Measurements from ENCODE around the gene ODF4.

Gene ODF4

GRCh38 chr17:8350339-8350738 lies 10.7 kb downstream of the ODF4 start:
- Histone ChIP-seq H3K9me3 (ENCODE audit: insufficient read depth, low read length, severe bottlenecking) (no peaks in the 10 kb centered on the region), H3K79me2 (ENCODE audit: insufficient read depth, low read length) (no peaks in the 10 kb centered on the region), H3K27me3 (ENCODE audit: insufficient read depth, low read length, poor library complexity) (peaks cover 4% of the 10 kb centered on the region), H4K20me1 (ENCODE audit: insufficient read depth, low read length) (no peaks in the 10 kb centered on the region), H3K4me3 (ENCODE audit: low read depth in 1 of 2, low read length in 2 of 2) (no peak overlapping the region), H3K36me3 (ENCODE audit: insufficient read depth, low read length) (no peaks in the 10 kb centered on the region), H2AFZ (ENCODE audit: low read depth, low read length) (no peak overlapping the region), H3K4me2 (ENCODE audit: insufficient read depth, low read length) (no peak overlapping the region), H3K9ac (ENCODE audit: low read depth, low read length) (no peak overlapping the region), H3K27ac (ENCODE audit: low read length) (no peak overlapping the region), H3K4me1 (ENCODE audit: insufficient read depth, low read length) (no peaks in the 10 kb centered on the region)
- ATAC-seq (ENCODE audit: insufficient read depth, low read depth) (no peak), DNase-seq (no peak)
- TF ChIP-seq EZH2 (IDR thresholded peaks at IDR 0.05; ENCODE audit: borderline replicate concordance, low read depth, low read length, severe bottlenecking): no peak
- TF ChIP-seq CTCF (IDR thresholded peaks at IDR 0.05; ENCODE audit: borderline replicate concordance, extremely low read depth, low read length, poor library complexity, severe bottlenecking): no peak

GRCh38 chr17:8353736-8354135 lies 14.1 kb downstream of the ODF4 start:
- Histone ChIP-seq H3K4me2 (ENCODE audit: insufficient read depth, low read length) (no peak overlapping the region), H3K4me1 (ENCODE audit: insufficient read depth, low read length) (no peaks in the 10 kb centered on the region), H3K79me2 (ENCODE audit: insufficient read depth, low read length) (no peaks in the 10 kb centered on the region), H3K27ac (ENCODE audit: low read length) (no peak overlapping the region), H3K27me3 (ENCODE audit: insufficient read depth, low read length, poor library complexity) (no peaks in the 10 kb centered on the region), H3K4me3 (ENCODE audit: low read depth in 1 of 2, low read length in 2 of 2) (no peak overlapping the region), H3K36me3 (ENCODE audit: insufficient read depth, low read length) (no peaks in the 10 kb centered on the region), H2AFZ (ENCODE audit: low read depth, low read length) (no peak overlapping the region), H3K9ac (ENCODE audit: low read depth, low read length) (no peak overlapping the region), H4K20me1 (ENCODE audit: insufficient read depth, low read length) (no peaks in the 10 kb centered on the region), H3K9me3 (ENCODE audit: insufficient read depth, low read length, severe bottlenecking) (no peaks in the 10 kb centered on the region)
- no peak for DNase-seq
- no peak for ATAC-seq (ENCODE audit: insufficient read depth, low read depth)
- no peak for TF ChIP-seq EZH2 (IDR thresholded peaks at IDR 0.05; ENCODE audit: borderline replicate concordance, low read depth, low read length, severe bottlenecking)
- TF ChIP-seq CTCF (IDR thresholded peaks at IDR 0.05; ENCODE audit: borderline replicate concordance, extremely low read depth, low read length, poor library complexity, severe bottlenecking): no peak

GRCh38 chr17:8354236-8354635 lies 14.6 kb downstream of the ODF4 start:
- Histone ChIP-seq H3K27me3 (ENCODE audit: insufficient read depth, low read length, poor library complexity) (no peaks in the 10 kb centered on the region), H3K36me3 (ENCODE audit: insufficient read depth, low read length) (no peaks in the 10 kb centered on the region), H3K4me3 (ENCODE audit: low read depth in 1 of 2, low read length in 2 of 2) (no peak overlapping the region), H2AFZ (ENCODE audit: low read depth, low read length) (no peak overlapping the region), H4K20me1 (ENCODE audit: insufficient read depth, low read length) (no peaks in the 10 kb centered on the region), H3K9me3 (ENCODE audit: insufficient read depth, low read length, severe bottlenecking) (no peaks in the 10 kb centered on the region), H3K4me2 (ENCODE audit: insufficient read depth, low read length) (no peak overlapping the region), H3K4me1 (ENCODE audit: insufficient read depth, low read length) (no peaks in the 10 kb centered on the region), H3K9ac (ENCODE audit: low read depth, low read length) (no peak overlapping the region), H3K27ac (ENCODE audit: low read length) (no peak overlapping the region), H3K79me2 (ENCODE audit: insufficient read depth, low read length) (no peaks in the 10 kb centered on the region)
- ATAC-seq (ENCODE audit: insufficient read depth, low read depth) (no peak), DNase-seq (no peak)
- no peak for TF ChIP-seq CTCF (IDR thresholded peaks at IDR 0.05; ENCODE audit: borderline replicate concordance, extremely low read depth, low read length, poor library complexity, severe bottlenecking)
- no peak for TF ChIP-seq EZH2 (IDR thresholded peaks at IDR 0.05; ENCODE audit: borderline replicate concordance, low read depth, low read length, severe bottlenecking)

- Histone ChIP-seq H3K36me3 (ENCODE audit: insufficient read depth, low read length) (no peaks in the 10 kb centered on the region), H3K27ac (ENCODE audit: low read length) (no peak overlapping the region), H3K9me3 (ENCODE audit: insufficient read depth, low read length, severe bottlenecking) (no peaks in the 10 kb centered on the region), H4K20me1 (ENCODE audit: insufficient read depth, low read length) (no peaks in the 10 kb centered on the region), H3K79me2 (ENCODE audit: insufficient read depth, low read length) (no peaks in the 10 kb centered on the region), H3K9ac (ENCODE audit: low read depth, low read length) (no peak overlapping the region), H3K4me3 (ENCODE audit: low read depth in 1 of 2, low read length in 2 of 2) (no peak overlapping the region), H3K4me2 (ENCODE audit: insufficient read depth, low read length) (no peak overlapping the region), H3K27me3 (ENCODE audit: insufficient read depth, low read length, poor library complexity) (no peaks in the 10 kb centered on the region), H2AFZ (ENCODE audit: low read depth, low read length) (no peak overlapping the region), H3K4me1 (ENCODE audit: insufficient read depth, low read length) (no peaks in the 10 kb centered on the region)
- TF ChIP-seq CTCF (IDR thresholded peaks at IDR 0.05; ENCODE audit: borderline replicate concordance, extremely low read depth, low read length, poor library complexity, severe bottlenecking): no peak
- no peak for TF ChIP-seq EZH2 (IDR thresholded peaks at IDR 0.05; ENCODE audit: borderline replicate concordance, low read depth, low read length, severe bottlenecking)
- DNase-seq: no peak
- ATAC-seq (ENCODE audit: insufficient read depth, low read depth): no peak
Measured at GRCh38 chr17:8357910-8358309, 18.3 kb downstream of the ODF4 start.

Data from DND-41 (cell line).